Measurements from ENCODE around the gene NIPAL3.

- TF ChIP-seq CTCF (IDR thresholded peaks at IDR 0.05; ENCODE audit: insufficient read depth, low read length, poor library complexity, severe bottlenecking): no peak
- TF ChIP-seq EZH2phosphoT487 (conservative IDR thresholded peaks at IDR 0.05; ENCODE audit: low read length): no peak
Measured at GRCh38 chr1:24416666-24417391, 1.2 kb downstream of the NIPAL3 start.

All from SU-DHL-6 (cell line).